ENCODE results near the gene MTUS2.

- TF ChIP-seq CTCF (IDR thresholded peaks at IDR 0.05; ENCODE audit: low read depth, low read length, poor library complexity, severe bottlenecking) (no peak), EZH2phosphoT487 (IDR thresholded peaks at IDR 0.05; ENCODE audit: borderline replicate concordance, low read length) (no peak)
Observed at GRCh38 chr13:29422015-29422414, 601.9 kb downstream of the MTUS2 start.

Measured in DOHH2 (cell line).